SK-N-SH (cell line): ENCODE measurements around the gene NOS2. TPM values are rescaled to one million over a fixed set of nuclear protein-coding genes. Genes with fewer than 3 reads are reported as not detected.
"Not testable (repeated sequence)": the region's sequence is repeated elsewhere in the genome, so short reads cannot be mapped to it uniquely, and the experiment has no call there.

Experiments
- CTCF ChIA-PET: fragments of 300-600, 350-600 bp; formaldehyde crosslinking; extraction: SDS; loops from one replicate; lab custom pipeline; 2021; lab: Yijun Ruan, JAX
- POLR2A ChIA-PET: fragments of 350-600 bp; sonication (Branson Sonifier 250); formaldehyde crosslinking; extraction: SDS; loops from one replicate; lab custom pipeline; 2020; ENCODE audit warnings: antibody characterized with exemption, inconsistent platforms; lab: Yijun Ruan, JAX
- DNase-seq: peaks from one replicate; pipeline ENCODE4 v3.0.0; 2012
- H2AFZ ChIP-seq: fragments of 200-600 bp; sonication (generic); 2 replicates; pipeline ENCODE4 v1.8.1; 2016; ENCODE audit warnings: antibody characterized with exemption, mild to moderate bottlenecking, low read depth
- H3F3A ChIP-seq: fragments of 200-600 bp; sonication (generic); replicated peaks from 2 replicates; pipeline ENCODE3; 2016; ENCODE audit warnings: antibody characterized with exemption, mild to moderate bottlenecking; ENCODE audit not compliant: insufficient read depth
- H3K27ac ChIP-seq, 2 experiments: fragments of 200-500 bp in 1 of 2; fragments of 200-600 bp in 1 of 2; sonication (Bioruptor generic) in 1 of 2; sonication (generic), shearing (Covaris generic) in 1 of 2; 2 replicates each; pipeline versions ENCODE4 v1.5.1 to v1.6.1; 2014 to 2016; ENCODE audit warnings: low read depth in 2 of 2, inconsistent platforms in 1 of 2, low read length in 1 of 2, mild to moderate bottlenecking in 1 of 2, mixed read lengths in 1 of 2
- H3K27me3 ChIP-seq: fragments of 200-600 bp; sonication (generic), shearing (Covaris generic); 2 replicates; pipeline ENCODE4 v1.6.1; 2016; ENCODE audit warnings: mixed run types; ENCODE audit not compliant: insufficient read depth
- H3K36me3 ChIP-seq, 2 experiments: fragments of 200-500 bp in 1 of 2; fragments of 200-600 bp in 1 of 2; sonication (Bioruptor generic) in 1 of 2; sonication (generic) in 1 of 2; replicated peaks in 1 of 2; 2 replicates each; pipeline versions ENCODE3 to v1.5.1; 2014 to 2016; ENCODE audit warnings: low read length in 1 of 2, mild to moderate bottlenecking in 1 of 2; ENCODE audit not compliant: insufficient read depth in 2 of 2, control insufficient read depth in 1 of 2
- H3K4me1 ChIP-seq, 2 experiments: fragments of 200-500 bp in 1 of 2; fragments of 200-600 bp in 1 of 2; sonication (Bioruptor generic) in 1 of 2; sonication (generic), shearing (Covaris generic) in 1 of 2; 2 replicates each; pipeline versions ENCODE4 v1.5.1 to v1.6.1; 2014 to 2016; ENCODE audit warnings: low read depth in 1 of 2, low read length in 1 of 2, mixed run types in 1 of 2; ENCODE audit not compliant: insufficient read depth in 2 of 2, control insufficient read depth in 1 of 2
- H3K4me2 ChIP-seq: fragments of 200-600 bp; sonication (generic), shearing (Covaris generic); 2 replicates; pipeline ENCODE4 v1.6.1; 2017; ENCODE audit warnings: mixed run types
- H3K4me3 ChIP-seq, 2 experiments: fragments of 200-500 bp in 1 of 2; fragments of 200-600 bp in 1 of 2; sonication (Bioruptor generic) in 1 of 2; sonication (generic), shearing (Covaris generic) in 1 of 2; 2 replicates each; pipeline versions ENCODE4 v1.5.1 to v1.8.1; 2014 to 2016; ENCODE audit warnings: low read depth in 2 of 2, inconsistent platforms in 1 of 2, low read length in 1 of 2, mild to moderate bottlenecking in 1 of 2, mixed read lengths in 1 of 2, moderate library complexity in 1 of 2
- H3K79me2 ChIP-seq: fragments of 200-600 bp; sonication (generic); 2 replicates; pipeline ENCODE4 v1.8.1; 2017; ENCODE audit warnings: mild to moderate bottlenecking; ENCODE audit not compliant: insufficient read depth
- H3K9ac ChIP-seq: fragments of 200-600 bp; sonication (generic); 2 replicates; pipeline ENCODE4 v1.6.1; 2017; ENCODE audit warnings: mixed run types
- H3K9me2 ChIP-seq: fragments of 200-600 bp; sonication (generic); 2 replicates; pipeline ENCODE4 v1.6.1; 2017; ENCODE audit warnings: mixed run types
- H3K9me3 ChIP-seq: fragments of 200-600 bp; sonication (generic); 2 replicates; pipeline ENCODE4 v1.6.1; 2017; ENCODE audit warnings: mixed run types, mild to moderate bottlenecking, moderate library complexity
- H4K20me1 ChIP-seq: fragments of 200-600 bp; sonication (generic); 2 replicates; pipeline ENCODE4 v1.6.1; 2017; ENCODE audit warnings: mild to moderate bottlenecking, mixed run types; ENCODE audit not compliant: insufficient read depth
- CTCF ChIP-seq: fragments of 200-600 bp; sonication (generic); IDR thresholded peaks from 2 replicates; pipeline ENCODE4 v1.6.1; 2017; ENCODE audit warnings: antibody characterized with exemption, mild to moderate bottlenecking, moderate library complexity
- ELF1 ChIP-seq: IDR thresholded peaks from 2 replicates; pipeline ENCODE4 v1.4.0; 2012
- EP300 ChIP-seq, 2 experiments: IDR thresholded peaks; 2 replicates each; pipeline versions ENCODE4 v1.4.0 to v1.6.1; 2012; ENCODE audit warnings: borderline replicate concordance in 1 of 2, low read depth in 1 of 2, low read length in 1 of 2
- FOSL2 ChIP-seq: IDR thresholded peaks from 2 replicates; pipeline ENCODE4 v1.4.0; 2012; ENCODE audit warnings: low read depth, mild to moderate bottlenecking, moderate library complexity, borderline replicate concordance
- FOXJ3 ChIP-seq: sonication (generic); formaldehyde crosslinking; IDR thresholded peaks from 2 replicates; pipeline ENCODE4 v1.5.1; 2020; ENCODE audit warnings: mild to moderate bottlenecking, missing genetic modification reagents
- FOXM1 ChIP-seq: IDR thresholded peaks from 2 replicates; pipeline ENCODE4 v1.4.0; 2012; ENCODE audit warnings: low read depth, mild to moderate bottlenecking
- NFIC ChIP-seq: IDR thresholded peaks from 2 replicates; pipeline ENCODE4 v1.4.0; 2012; ENCODE audit warnings: borderline replicate concordance
- POLR2AphosphoS5 ChIP-seq: IDR thresholded peaks from 2 replicates; pipeline ENCODE4 v1.6.1; 2012; ENCODE audit warnings: low read depth, low read length
- RCOR1 ChIP-seq: fragments of 150-350 bp; IDR thresholded peaks from 2 replicates; pipeline ENCODE4 v1.6.1; 2017; ENCODE audit warnings: antibody characterized with exemption, low read length
- REST ChIP-seq: IDR thresholded peaks from 2 replicates; pipeline ENCODE4 v1.6.1; 2012; ENCODE audit warnings: mild to moderate bottlenecking, low read depth, low read length, moderate library complexity
- RFX5 ChIP-seq: IDR thresholded peaks from 2 replicates; pipeline ENCODE4 v1.6.1; 2012; ENCODE audit warnings: mild to moderate bottlenecking, improper control_type of control experiment, low read length
- SMC3 ChIP-seq: IDR thresholded peaks from 2 replicates; pipeline ENCODE4 v1.6.1; 2012; ENCODE audit warnings: low read depth, low read length, improper control_type of control experiment
- YY1 ChIP-seq: IDR thresholded peaks from 2 replicates; pipeline ENCODE4 v1.4.0; 2012; ENCODE audit warnings: low read depth, mild to moderate bottlenecking
- WGBS: methylation state at CpG from one replicate; pipeline ENCODE4 v1.1.6; 2017; ENCODE audit warnings: low lambda C conversion rate; 5-methylcytosine and 5-hydroxymethylcytosine counted together
- polyA plus RNA-seq, 3 experiments: library from polyadenylated mRNA; depleted of rRNA; stranded (reverse); fragments of >200 nt; gene quantifications; 2 replicates each; pipeline ENCODE4 v1.2.3, GENCODE V29; 2012

Gene NOS2
- polyA plus RNA-seq, 1 of the 3 experiments (the other 2 are of a cell fraction) = not detected

- no peaks in the 10 kb centered on the region for H3K9me2 ChIP-seq
- H3K27me3 ChIP-seq = no peaks in the 10 kb centered on the region
- no peak for DNase-seq
- H3K27ac ChIP-seq = no peak overlapping the region
- ChIA-PET POLR2A (no interaction called here), CTCF (interaction anchor here (1.2 to 1.4 kb wide), 2 partner anchors 19 to 56 kb away, joined by 3 to 5 read pairs; no protein-coding TSS in a partner anchor)
- no peaks in the 10 kb centered on the region for H3K9me3 ChIP-seq
- no peak overlapping the region for H3K9ac ChIP-seq
- H3K36me3 ChIP-seq = no peaks in the 10 kb centered on the region
- H2AFZ ChIP-seq = no peak overlapping the region
- no peak overlapping the region for H3K4me2 ChIP-seq
- H3K4me1 ChIP-seq = no peaks in the 10 kb centered on the region
- no peak for TF ChIP-seq POLR2AphosphoS5
- TF ChIP-seq REST = no peak
- TF ChIP-seq FOXJ3 (CRISPR knock-in tag) = no peak
- no peak for TF ChIP-seq CTCF
- TF ChIP-seq SMC3 = no peak
- no peak for TF ChIP-seq YY1
- TF ChIP-seq NFIC = no peak
- no peak for TF ChIP-seq ELF1
- no peaks in the 10 kb centered on the region for H4K20me1 ChIP-seq
- H3F3A ChIP-seq = no peaks in the 10 kb centered on the region
- H3K79me2 ChIP-seq = no peaks in the 10 kb centered on the region
- WGBS = 45% methylated on average over 4 of the region's 4 CpGs
- H3K4me3 ChIP-seq = no peak overlapping the region
Measured at GRCh38 chr17:27824745-27825144, 24.4 kb upstream of the NOS2 start.

- no peaks in the 10 kb centered on the region for H3K36me3 ChIP-seq
- H4K20me1 ChIP-seq = no peaks in the 10 kb centered on the region
- H3K9me2 ChIP-seq = no peaks in the 10 kb centered on the region
- no peak for TF ChIP-seq RCOR1
- no peak for TF ChIP-seq REST
- no peak for TF ChIP-seq FOXM1
- no peak for TF ChIP-seq FOSL2
- TF ChIP-seq EP300 (IDR thresholded peaks at IDR 0.05; ENCODE audit: borderline replicate concordance in 1 of 2, low read depth in 1 of 2, low read length in 1 of 2) = no peak
- no peak for TF ChIP-seq SMC3
- TF ChIP-seq RFX5 = no peak
- H3K79me2 ChIP-seq = no peaks in the 10 kb centered on the region
- POLR2A ChIA-PET = no interaction called here
- H3K27me3 ChIP-seq = no peaks in the 10 kb centered on the region
- H3K27ac ChIP-seq = no peak overlapping the region
- H3K9me3 ChIP-seq = no peaks in the 10 kb centered on the region
- no peak overlapping the region for H3K4me2 ChIP-seq
- no peaks in the 10 kb centered on the region for H3F3A ChIP-seq
- CTCF ChIA-PET = interaction anchor here (1.2 to 1.4 kb wide), 2 partner anchors 19 to 56 kb away, joined by 3 to 5 read pairs; no protein-coding TSS in a partner anchor
- no peak overlapping the region for H2AFZ ChIP-seq
- 33% methylated on average over 3 of the region's 3 CpGs for WGBS
- no peak overlapping the region for H3K4me3 ChIP-seq
- H3K4me1 ChIP-seq = no peaks in the 10 kb centered on the region
- H3K9ac ChIP-seq = no peak overlapping the region
- no peak for DNase-seq
Measured at GRCh38 chr17:27824176-27824715, 23.9 kb upstream of the NOS2 start.

GRCh38 chr17:27822108-27822507 lies 21.8 kb upstream of the NOS2 start:
- DNase-seq = not testable (repeated sequence)

More at GRCh38 chr17:27822108-27822507, 21.8 kb upstream of the NOS2 start:
- H3K4me3 ChIP-seq, CTCF ChIA-PET, H2AFZ ChIP-seq, H3K79me2 ChIP-seq, H3K36me3 ChIP-seq, POLR2A ChIA-PET, H4K20me1 ChIP-seq, H3K9me2 ChIP-seq, H3K27ac ChIP-seq, H3F3A ChIP-seq, H3K4me1 ChIP-seq, H3K27me3 ChIP-seq, H3K4me2 ChIP-seq, H3K9me3 ChIP-seq, H3K9ac ChIP-seq: not testable (repeated sequence)
- 74% methylated on average over 10 of the region's 10 CpGs for WGBS
